Epidermal melanocyte (primary cell): ENCODE data around the gene DMRT1.

Experiments
- DNase-seq: peaks from one replicate; pipeline ENCODE4 v3.0.0; 2011; ENCODE audit warnings: low spot score; ENCODE audit not compliant: insufficient read length

Gene DMRT1

DNA sequence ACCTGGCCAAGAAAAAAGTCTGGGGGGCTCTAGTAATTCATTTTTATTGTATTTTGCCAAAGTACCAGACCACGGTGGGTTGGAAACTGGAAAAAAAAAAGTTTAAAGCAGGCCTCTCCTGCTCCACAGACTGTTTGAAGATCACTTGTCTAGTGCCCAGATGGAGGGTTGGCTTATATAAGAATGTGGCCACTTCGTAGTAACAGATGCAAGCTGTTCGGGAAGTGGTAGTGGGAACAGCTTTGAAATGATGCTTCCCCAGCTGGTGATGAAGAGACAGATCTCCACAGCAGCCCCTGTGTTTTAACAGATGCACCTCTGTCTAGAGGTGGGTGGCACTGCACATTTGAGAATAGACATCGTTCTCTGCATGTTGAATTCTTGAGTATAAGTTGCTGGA, 80.7 kb downstream of the DMRT1 start:
- DNase-seq = no peak

DNA sequence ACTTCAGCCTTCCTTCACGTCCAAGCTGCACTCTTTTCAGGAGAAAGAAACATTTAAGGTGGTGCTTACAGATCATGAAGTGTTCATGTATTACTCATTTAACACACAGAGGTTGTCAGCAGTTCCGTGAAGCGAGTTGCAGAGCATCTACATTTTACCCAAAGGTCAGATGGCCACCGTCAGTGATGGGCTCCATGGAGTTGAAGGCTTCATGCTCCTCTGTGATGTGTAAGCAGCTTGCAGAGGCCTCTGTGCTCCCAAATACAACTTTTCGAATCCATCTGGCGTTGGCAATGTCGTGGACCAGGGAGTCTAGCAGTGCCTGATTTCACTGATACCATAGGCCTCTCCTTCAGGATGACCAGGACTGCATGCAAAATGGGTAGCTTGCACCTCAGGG, 81.2 kb downstream of the DMRT1 start:
- DNase-seq = no peak

DNA sequence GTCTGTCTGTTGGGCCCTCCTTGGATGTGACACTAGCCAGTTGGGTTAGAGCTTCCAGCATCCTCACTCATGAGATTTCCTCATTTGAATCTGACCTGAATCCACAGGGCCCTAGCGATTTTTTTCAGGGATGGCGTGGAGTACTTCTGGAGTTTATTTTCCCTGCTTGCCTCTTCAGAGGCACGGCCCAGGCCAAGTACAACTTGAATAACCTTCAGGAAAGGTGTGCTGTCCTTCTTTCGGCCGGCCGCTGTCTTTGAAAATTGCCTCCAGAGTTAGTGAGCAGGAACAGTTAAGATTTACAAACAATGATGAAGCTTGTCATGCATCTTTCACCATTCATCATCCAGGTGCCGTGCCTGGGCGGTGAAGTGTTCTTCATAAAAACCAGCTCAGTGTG, 85.5 kb downstream of the DMRT1 start:
- no peak for DNase-seq

DNA sequence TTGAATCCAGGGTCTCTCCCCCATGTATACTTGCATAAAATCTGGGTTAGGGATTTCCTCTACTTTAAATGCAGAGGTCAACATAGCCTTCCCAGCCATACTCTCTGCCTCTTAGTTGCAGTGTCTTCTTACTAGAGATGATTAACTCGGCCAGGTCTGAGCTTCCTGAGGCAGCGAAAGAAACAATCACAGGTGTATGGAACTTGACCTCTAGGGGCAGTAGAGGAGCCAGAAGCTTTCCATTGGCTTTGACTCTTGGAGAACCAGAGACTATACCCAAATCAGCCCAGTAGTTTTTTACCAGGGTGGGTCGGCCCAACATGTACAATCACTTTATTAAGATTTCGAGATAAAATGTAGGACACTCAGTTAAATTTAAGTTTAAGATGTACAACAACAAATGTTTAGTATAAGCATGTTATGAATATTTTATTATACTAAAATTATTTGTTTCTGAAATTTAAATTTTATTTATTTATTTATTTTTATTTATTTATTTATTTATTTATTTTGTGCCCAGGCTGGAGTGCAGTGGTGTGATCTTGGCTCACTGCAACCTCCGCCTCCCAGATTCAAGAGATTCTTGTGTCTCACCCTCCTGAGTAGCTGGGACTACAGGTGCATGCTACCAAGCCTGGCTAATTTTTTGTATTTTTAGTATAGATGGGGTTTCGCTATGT, 87.0 kb downstream of the DMRT1 start:
- no peak for DNase-seq

DNA sequence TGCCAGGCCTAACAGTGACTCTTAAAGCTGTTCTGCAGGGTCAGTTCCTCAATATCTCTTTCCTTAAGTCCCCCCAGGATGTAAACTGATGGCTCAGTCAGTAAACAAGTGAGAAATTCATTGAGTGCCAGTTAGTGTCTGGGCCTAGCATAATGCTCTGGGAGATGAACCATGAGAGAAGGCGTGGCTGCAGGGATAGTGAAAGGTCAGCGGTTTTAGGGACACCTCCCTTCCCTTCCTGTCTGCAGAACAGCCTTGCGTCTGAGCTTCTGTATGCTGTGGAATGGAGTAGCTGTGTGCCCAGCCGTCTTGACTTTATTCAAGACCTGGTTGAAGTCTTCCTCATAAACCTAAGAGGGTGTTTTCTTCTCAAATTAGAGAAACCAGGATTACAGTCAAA, 88.2 kb downstream of the DMRT1 start:
- DNase-seq = no peak

DNA sequence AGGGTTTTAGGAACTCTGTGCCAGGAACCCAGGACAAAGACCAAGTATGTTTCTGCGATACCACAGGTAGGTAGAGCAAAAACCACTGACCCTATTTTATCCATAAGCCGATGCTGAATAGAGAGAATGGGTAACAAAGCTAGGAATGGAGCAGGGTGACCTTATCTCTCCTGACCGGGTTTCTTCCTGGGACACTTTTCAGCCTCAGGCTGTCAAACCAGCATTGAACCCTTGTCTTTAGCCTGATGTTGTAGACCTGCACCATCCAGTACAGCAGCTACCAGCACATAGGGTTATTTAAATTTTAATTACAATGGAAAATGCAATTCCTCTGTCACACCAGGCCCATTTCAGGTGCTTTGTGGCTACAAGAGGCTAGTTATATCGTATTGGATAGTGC, 91.9 kb downstream of the DMRT1 start:
- DNase-seq = no peak

DNA sequence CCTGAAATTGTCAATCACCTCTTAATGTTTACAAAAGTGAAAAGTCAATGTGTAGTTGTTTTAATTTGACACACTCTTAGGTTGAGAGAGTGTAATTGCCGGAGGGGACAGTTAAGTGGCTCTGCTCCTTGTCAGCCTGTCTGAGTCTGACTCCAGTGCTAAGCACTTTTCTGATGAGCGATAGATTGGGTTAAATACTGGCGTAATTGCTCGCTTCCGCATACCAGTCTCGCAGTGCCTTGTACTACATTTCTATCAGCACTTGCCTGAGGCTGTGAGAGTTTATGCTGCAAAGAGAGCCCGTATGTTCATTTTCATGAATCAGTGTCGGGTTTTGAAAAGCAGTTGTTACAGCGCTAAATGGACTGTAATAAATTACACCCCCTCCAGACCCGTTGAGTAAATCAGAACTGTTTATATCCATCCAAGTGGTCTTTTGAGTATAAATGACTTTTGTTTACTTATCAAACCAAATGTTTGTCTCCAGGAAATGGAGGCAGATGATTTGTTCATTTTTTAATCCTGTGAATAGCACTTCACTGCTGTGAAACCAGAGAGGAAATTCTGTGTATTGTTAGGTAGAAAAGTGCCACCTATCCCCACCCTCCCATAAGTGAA, 94.0 kb downstream of the DMRT1 start:
- DNase-seq = no peak

DNA sequence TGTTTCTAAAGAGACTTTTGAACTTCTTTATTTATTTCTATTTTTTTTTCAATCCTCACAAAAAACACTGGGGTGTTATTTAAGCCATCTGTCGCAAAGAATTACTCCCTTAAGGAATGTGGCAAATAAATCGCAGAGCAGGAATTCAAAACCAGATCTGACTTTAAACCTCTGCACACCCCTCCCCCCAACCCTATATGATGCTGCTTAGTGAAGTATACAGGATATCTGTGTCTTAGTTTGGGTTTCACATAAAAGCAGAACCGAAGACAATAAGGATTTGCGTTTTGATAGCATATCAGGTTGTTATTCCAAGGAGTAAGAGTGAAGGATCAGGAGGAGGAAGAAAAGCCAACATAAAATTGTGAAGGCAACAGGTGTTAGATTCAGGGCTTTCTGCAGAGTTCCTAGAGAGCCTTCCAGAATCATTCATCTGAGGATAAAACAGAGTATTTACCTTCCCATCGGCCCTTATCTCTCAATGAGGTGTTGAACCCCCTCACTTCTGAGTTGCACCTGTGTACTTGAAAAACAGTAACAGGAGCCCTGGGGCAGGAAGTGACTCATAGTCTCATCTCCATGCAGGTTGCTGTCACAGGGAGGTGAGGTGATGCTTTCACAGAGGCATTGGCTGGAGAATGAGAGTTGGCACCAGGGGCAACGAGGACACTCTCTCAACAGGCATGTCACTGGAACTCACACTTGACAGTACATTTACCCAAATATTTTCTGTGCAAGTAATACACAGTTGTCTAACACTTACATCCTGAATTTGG, 101.5 kb downstream of the DMRT1 start:
- DNase-seq = no peak

DNA sequence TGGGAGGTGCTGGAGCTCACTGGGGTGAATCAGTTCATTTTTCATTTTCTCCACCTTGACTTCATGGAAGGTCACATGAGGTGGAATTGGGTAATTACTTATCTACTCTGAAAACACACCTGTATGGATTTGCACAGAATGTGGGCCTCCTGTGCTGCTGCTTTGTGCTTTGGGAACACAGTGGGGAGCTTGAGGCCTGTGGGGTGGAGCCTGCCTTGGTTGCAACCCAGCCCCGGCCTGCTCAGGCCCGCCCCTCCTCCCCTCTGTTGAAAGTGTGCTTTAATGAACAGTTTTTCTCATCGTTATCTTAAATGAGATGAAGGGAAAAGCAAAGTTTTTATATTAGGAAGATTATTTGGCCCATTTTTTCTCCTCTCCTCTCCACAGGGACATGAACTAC, 106.5 kb downstream of the DMRT1 start:
- no peak for DNase-seq

DNA sequence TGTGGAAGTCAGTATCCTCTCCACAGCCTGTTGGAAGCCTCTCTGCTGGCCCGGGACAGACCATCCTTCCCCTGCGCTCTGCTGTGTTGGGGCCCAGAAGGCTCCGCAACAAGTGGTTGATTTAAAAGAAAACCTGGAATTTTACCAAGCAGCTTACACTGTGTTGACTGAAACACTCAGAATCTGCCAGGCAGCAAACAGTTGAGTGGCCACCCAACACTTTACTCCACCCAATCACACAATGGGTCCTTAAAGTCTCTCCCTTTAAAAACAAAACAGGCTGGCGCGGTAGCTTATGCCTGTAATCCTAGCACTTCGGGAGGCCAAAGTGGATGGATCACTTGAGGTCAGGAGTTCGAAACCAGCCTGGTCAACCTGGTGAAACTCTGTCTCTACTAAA, 107.0 kb downstream of the DMRT1 start:
- DNase-seq = no peak

DNA sequence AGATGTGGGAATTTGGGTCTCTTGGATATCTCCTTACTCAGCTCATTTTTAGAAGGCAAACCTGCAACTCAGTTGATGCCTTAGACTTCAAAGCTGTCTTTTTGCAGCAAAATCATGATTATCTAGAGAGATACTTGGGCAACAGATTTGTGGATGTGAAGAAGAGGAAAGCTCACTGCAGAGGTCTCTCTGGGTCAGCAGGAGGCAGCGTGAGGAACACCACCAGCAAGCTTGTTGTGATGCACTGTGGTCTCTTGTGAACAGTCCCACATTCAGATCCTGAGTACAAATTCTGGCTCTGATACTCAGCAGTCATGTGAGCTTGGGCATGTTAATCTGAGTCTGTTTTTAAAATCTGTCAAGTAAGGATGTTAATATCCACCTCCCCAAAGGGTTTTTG, 108.6 kb downstream of the DMRT1 start:
- no peak for DNase-seq

DNA sequence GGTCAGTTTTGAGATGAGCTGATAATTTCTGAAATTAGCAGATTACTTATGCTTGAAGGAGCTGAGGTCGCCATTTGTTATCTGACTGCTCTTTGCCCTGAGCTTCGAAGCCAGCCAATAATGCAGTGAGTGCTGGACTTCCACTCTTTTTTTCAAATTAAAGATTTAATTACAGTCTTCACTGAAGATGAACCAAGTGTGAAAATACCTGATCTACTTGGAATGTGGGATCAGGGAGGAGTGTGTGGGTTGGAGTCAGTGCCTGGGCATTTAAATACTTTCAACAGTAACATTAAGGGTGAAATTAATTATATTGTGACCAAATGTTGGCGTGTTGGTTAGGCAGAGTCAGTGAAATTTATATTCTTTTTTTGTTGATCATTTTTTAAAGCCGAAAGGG, 111.0 kb downstream of the DMRT1 start:
- no peak for DNase-seq

DNA sequence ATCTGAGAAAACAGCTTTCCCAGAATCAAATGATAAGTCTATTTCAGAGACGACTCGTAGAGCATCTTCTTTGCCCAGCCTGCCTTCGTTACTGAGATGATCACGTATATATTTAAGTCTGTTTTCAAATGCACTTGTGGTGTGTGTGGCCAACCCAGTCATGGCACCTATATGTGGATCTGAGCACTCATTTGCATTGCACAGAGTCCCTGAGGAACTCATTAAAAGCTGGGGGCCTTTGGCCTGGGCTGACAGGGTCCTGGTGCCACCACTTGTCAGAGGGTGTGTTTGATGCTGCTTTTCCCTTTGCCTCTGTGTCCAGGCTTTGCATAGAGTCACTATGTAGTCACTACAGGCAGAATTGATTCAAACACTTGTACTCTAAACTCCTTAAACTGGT, 117.6 kb downstream of the DMRT1 start:
- no peak for DNase-seq

DNA sequence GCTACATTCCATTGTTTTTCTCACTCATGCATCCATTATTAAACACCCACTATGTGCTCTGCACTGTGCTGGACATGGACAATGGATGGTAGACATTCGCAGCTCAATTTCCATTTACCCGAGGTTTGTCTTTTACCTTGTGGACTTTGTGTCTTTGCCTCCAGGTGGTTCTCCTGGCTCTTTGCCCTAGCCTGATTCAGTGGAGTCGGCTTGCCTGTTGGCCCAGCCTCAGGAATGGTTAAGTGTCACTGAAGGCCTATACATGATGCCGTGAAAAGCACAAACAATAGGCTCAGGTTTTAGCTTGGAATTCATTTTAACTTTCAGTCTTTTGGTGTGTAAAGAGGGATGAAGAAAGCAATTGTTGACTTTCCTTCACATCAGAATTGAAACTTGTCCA, 118.4 kb downstream of the DMRT1 start:
- no peak for DNase-seq

DNA sequence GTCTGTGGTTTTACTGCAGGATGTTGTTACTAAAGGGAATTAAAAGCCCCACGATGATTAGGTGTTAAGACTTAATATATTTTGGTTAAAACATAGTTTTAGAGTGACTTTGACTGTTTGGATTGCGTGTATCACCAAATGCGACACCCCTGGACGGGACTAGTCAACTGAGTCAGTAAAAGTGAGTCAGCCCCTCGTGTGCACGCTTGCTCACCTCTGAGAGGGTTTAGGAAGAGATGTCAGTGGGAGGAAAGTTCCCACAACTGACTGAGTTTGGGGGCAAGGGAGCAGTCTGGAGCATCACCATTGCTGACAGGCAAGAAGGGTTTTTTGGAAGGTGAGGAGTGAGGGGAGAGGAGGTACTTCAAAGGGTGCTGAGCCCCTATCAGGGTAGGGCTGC, 120.5 kb downstream of the DMRT1 start:
- no peak for DNase-seq

DNA sequence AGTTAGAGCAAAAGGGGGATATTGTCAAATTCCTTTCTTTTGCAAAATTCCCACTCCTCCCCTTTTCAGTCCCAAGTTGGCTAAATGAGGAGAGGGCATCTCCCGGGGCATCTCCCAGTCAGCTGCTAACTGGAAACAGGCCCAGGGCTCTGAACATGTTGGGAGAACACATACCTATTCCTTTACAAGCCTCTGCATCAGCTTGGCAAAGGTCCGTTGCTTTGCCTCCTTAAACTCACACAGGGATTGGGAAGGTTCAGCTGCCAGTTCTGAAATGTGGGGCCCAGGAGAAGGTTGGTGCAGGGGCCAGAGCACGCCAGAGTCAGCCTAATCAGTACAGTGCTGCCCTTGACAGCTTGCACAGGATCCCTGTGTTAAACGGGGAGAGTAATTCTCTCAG, 124.0 kb downstream of the DMRT1 start:
- no peak for DNase-seq

DNA sequence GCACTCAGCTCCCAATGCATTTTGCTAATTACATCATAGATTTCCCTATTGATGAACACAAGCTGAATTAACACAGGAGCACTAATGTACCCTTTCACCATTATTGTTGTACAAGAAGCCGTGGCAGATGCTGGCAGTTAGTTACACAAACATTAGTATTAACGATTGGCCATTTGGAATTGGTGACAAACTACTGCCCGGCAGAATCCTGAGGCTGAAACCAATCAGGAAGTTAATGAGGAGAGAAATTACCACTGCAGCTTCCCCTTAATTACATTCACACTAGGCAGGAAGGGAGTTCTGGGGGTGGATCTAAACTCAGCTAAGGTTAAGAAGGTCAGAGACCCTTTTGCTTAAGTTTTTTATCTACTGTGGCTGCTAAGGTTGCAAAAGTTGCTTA, 125.4 kb downstream of the DMRT1 start:
- DNase-seq = no peak

DNA sequence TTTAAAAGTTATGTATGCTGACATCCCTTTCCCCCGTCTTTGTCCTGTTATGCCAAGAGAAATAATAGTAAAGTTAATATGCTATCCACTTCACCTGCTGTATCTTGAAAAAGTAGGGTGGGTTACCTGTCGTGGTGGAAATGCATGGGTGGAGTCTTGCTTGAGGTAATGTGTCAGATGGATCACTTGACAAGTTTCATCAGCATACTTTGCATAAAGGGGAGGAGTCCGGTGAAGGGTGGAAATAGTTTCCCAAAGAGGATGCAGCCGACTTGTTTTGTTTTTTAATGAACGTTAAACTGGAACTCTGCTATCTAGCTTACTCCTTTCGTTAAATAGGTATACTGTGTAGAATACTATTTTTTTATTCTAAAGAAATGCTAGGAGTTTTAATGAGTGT, 125.9 kb downstream of the DMRT1 start:
- no peak for DNase-seq

DNA sequence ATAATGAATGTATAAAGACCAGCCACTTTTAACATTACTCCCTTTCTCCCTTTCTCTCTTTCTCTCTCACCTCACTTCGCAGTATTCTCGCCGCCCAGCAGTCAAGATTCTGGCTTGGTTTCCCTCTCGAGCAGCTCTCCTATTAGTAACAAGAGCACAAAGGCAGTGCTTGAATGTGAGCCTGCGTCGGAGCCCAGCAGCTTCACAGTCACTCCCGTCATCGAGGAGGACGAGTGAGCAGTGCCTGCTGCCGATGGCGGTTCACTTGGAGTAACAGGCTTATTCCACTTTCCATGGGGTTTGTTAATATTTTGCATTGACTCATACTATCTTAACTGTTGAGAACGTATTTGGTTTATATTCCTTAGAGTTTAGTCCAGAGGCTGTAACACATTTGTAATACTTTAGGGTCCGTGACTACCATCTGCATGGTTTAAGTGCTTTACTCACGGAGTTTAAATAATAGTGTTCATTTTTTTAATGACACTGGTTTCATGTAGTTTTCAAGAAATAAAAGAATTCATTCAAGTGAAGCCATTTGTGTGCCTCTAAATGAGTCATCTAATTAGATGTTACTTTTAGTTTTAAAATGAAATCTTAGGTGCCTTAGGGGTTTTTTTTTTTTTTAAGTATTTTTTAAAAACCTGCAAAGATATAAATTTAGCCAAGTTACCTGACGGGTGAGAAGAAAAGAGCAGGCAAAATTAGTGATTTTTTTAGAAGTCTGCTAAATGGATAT, 126.6 kb downstream of the DMRT1 start:
- DNase-seq = no peak

DNA sequence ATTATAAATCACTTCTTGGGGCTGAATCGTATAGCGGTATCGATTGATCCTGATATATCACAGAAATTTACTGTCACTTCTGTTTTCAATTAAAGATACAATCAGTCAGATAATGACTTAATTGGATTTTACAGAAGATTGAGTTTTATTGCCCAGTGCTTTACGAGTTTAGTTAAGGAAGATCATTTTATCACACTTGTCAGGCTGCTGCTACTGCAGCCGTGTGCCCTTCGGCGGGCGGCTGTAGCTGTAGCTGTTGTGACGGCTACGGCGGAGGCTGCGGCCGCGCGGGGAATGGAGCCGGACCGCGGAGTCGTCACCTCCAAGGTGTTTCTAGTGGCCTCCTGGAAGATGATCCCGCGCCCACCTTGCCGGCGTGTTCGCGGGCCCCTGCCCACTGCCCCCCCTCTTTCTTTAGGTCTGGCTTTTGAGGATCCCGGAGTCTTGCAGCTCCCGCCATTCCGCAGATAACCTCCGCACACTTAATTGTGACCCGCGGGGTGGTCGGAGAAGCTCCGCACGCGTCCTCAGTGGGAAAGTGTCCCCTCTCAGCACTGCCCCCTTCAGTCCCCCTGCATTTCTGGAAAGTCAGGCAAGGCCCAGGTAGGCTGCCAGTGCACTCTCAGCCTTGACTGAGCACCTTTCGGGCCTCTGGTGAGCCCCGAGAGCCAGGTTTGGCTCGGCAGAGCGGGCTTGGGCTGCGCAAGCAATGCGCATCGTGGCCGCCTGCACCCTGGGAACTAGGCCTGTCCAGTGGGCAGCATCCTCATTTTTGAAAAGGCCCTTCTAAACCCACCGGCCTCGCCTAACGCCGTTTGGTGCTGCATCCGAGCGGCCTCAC, 128.0 kb downstream of the DMRT1 start:
- no peak for DNase-seq
